Uterus (tissue), 4 donors: ENCODE data around the gene JAML. TPM values are rescaled to one million over a fixed set of nuclear protein-coding genes. Genes with fewer than 3 reads are reported as not detected.

ENCODE experiments used
- DNase-seq, 2 donors: peaks; one replicate each; pipeline ENCODE4 v3.0.0-alpha.2; 2019 to 2020
- H3K27ac ChIP-seq, 2 donors: fragments of 200-600 bp; sonication (generic); 1 replicate in 1 of 2; 2 replicates in 1 of 2; pipeline ENCODE4 v1.5.1; 2016 to 2018
- H3K27me3 ChIP-seq, 2 donors: fragments of 200-600 bp; sonication (generic); one replicate each; pipeline ENCODE4 v1.5.1; 2018 to 2019; ENCODE audit warnings: control low read depth in 1 of 2
- H3K36me3 ChIP-seq, 2 donors: fragments of 200-600 bp; sonication (generic); one replicate each; pipeline ENCODE4 v1.5.1; 2019; ENCODE audit warnings: control low read depth in 1 of 2
- H3K4me1 ChIP-seq, 2 donors: fragments of 200-600 bp; sonication (generic); one replicate each; pipeline ENCODE4 v1.5.1; 2018 to 2019; ENCODE audit warnings: control low read depth in 1 of 2
- H3K4me3 ChIP-seq, 2 donors: fragments of 200-600 bp; sonication (generic); 1 replicate in 1 of 2; 2 replicates in 1 of 2; pipeline ENCODE4 v1.5.1; 2018 to 2019; ENCODE audit warnings: mild to moderate bottlenecking in 1 of 2
- H3K9me3 ChIP-seq, 2 donors: fragments of 200-600 bp; sonication (generic); one replicate each; pipeline ENCODE4 v1.5.1; 2019; ENCODE audit warnings: control low read depth in 1 of 2
- CTCF ChIP-seq, 4 experiments: fragments of 200-600 bp in 2 of 4; fragments of 450-650 bp in 2 of 4; sonication (generic) in 2 of 4; IDR thresholded peaks; one replicate each; pipeline ENCODE4 v1.5.1; 2016 to 2019; ENCODE audit warnings: antibody characterized with exemption in 4 of 4, mild to moderate bottlenecking in 2 of 4, moderate library complexity in 1 of 4
- POLR2A ChIP-seq, 2 donors: fragments of 450-650 bp; IDR thresholded peaks; one replicate each; pipeline ENCODE4 v1.6.1; 2016; ENCODE audit warnings: antibody characterized with exemption in 2 of 2, mild to moderate bottlenecking in 1 of 2, moderate library complexity in 1 of 2
- intact Hi-C: fragments of 100-400 bp; cut with DNase I; formaldehyde crosslinking; loops from one replicate; pipeline ENCODE4 v1.15.1; 2023; ENCODE audit warnings: low total_unique reads
- total RNA-seq, 4 donors: library from RNA; depleted of rRNA in 3 of 4; stranded (reverse); fragments of >200 nt in 3 of 4; gene quantifications; one replicate each; pipeline versions ENCODE4 v1.1.0 to v1.2.4, GENCODE V29; 2014 to 2023
- donor health status: DM: yes; HTN: yes; CAD: no.

Gene JAML
- total RNA-seq, 4 donors from 2014 or later: 1.2 to 9.1 (median 5.6) TPM

- Histone ChIP-seq H3K4me1 (no peaks in the 10 kb centered on the region), H3K27ac (no peak overlapping the region), H3K36me3 (no peaks in the 10 kb centered on the region), H3K27me3 (no peaks in the 10 kb centered on the region), H3K4me3 (no peak overlapping the region), H3K9me3 (no peaks in the 10 kb centered on the region)
- TF ChIP-seq POLR2A (IDR thresholded peaks at IDR 0.05): no peak
- no peak for TF ChIP-seq CTCF (IDR thresholded peaks at IDR 0.05)
- intact Hi-C loops: no loop called here
- no peak for DNase-seq
Observed at GRCh38 chr11:118216621-118217481, 8.0 kb downstream of the JAML start.

- Histone ChIP-seq H3K4me3 (no peak overlapping the region), H3K9me3 (no peaks in the 10 kb centered on the region), H3K27me3 (no peaks in the 10 kb centered on the region), H3K27ac (no peak overlapping the region), H3K36me3 (no peaks in the 10 kb centered on the region), H3K4me1 (no peaks in the 10 kb centered on the region)
- intact Hi-C loops: no loop called here
- no peak for DNase-seq
- TF ChIP-seq POLR2A (IDR thresholded peaks at IDR 0.05) (no peak), CTCF (IDR thresholded peaks at IDR 0.05) (no peak)
Observed at GRCh38 chr11:118215765-118216164, 9.0 kb downstream of the JAML start.

- H3K9me3 ChIP-seq: no peaks in the 10 kb centered on the region
- no peak for DNase-seq
- no peaks in the 10 kb centered on the region for H3K36me3 ChIP-seq
- H3K27me3 ChIP-seq: no peaks in the 10 kb centered on the region
- TF ChIP-seq POLR2A (IDR thresholded peaks at IDR 0.05): no peak
- TF ChIP-seq CTCF (IDR thresholded peaks at IDR 0.05): no peak
- no peaks in the 10 kb centered on the region for H3K4me1 ChIP-seq
- H3K4me3 ChIP-seq: no peak overlapping the region
- intact Hi-C loops: no loop called here
- no peak overlapping the region for H3K27ac ChIP-seq
Observed at GRCh38 chr11:118215262-118215661, 9.5 kb downstream of the JAML start.

- Histone ChIP-seq H3K27ac (no peak overlapping the region), H3K27me3 (no peaks in the 10 kb centered on the region), H3K36me3 (no peaks in the 10 kb centered on the region), H3K4me3 (no peak overlapping the region), H3K4me1 (no peaks in the 10 kb centered on the region), H3K9me3 (no peaks in the 10 kb centered on the region)
- DNase-seq: no peak
- TF ChIP-seq CTCF (IDR thresholded peaks at IDR 0.05) (no peak), POLR2A (IDR thresholded peaks at IDR 0.05) (no peak)
- intact Hi-C loops: no loop called here
Observed at GRCh38 chr11:118214210-118214914, 10.4 kb downstream of the JAML start.

GRCh38 chr11:118213781-118214180 is 11.0 kb downstream of the JAML start:
- no peaks in the 10 kb centered on the region for H3K27me3 ChIP-seq
- no peak overlapping the region for H3K4me3 ChIP-seq
- H3K36me3 ChIP-seq: no peaks in the 10 kb centered on the region
- no peaks in the 10 kb centered on the region for H3K9me3 ChIP-seq
- H3K4me1 ChIP-seq: no peaks in the 10 kb centered on the region
- intact Hi-C loops: no loop called here
- TF ChIP-seq POLR2A (IDR thresholded peaks at IDR 0.05) (no peak), CTCF (IDR thresholded peaks at IDR 0.05) (no peak)
- no peak overlapping the region for H3K27ac ChIP-seq
- no peak for DNase-seq
